Activated CD8-positive, alpha-beta memory T cell treated with anti-CD3 and anti-CD28 coated beads for 24 hours (primary cell): ENCODE data around the gene CSF1R.

Experiments used
- DNase-seq: peaks from one replicate; pipeline ENCODE4 v3.0.0-alpha.2; 2020

Gene CSF1R

GRCh38 chr5:150120617-150121447 is 34.5 kb upstream of the CSF1R start:
- DNase-seq, result no peak

- DNase-seq, result no peak
Observed at GRCh38 chr5:150120062-150120441, 33.7 kb upstream of the CSF1R start.

GRCh38 chr5:150119421-150120061 is 33.2 kb upstream of the CSF1R start:
- DNase-seq, result no peak

- DNase-seq, result no peak
Observed at GRCh38 chr5:150118561-150119229, 32.3 kb upstream of the CSF1R start.

GRCh38 chr5:150117945-150118560 is 31.7 kb upstream of the CSF1R start:
- DNase-seq, result no peak

- DNase-seq, result no peak
Observed at GRCh38 chr5:150116667-150117400, 30.5 kb upstream of the CSF1R start.

- peak; percentile 21 for DNase-seq
Observed at GRCh38 chr5:150114773-150115408, 28.5 kb upstream of the CSF1R start.

- peak; percentile 47 for DNase-seq
Observed at GRCh38 chr5:150114102-150114641, 27.8 kb upstream of the CSF1R start.

- DNase-seq, result peak; percentile 24
Observed at GRCh38 chr5:150113047-150113744, 26.8 kb upstream of the CSF1R start.

GRCh38 chr5:150112201-150113046 is 26.1 kb upstream of the CSF1R start:
- DNase-seq, result no peak

- DNase-seq, result no peak
Observed at GRCh38 chr5:150111122-150111521, 24.8 kb upstream of the CSF1R start.

- DNase-seq, result no peak
Observed at GRCh38 chr5:150109921-150110320, 23.6 kb upstream of the CSF1R start.

GRCh38 chr5:150108711-150109514 is 22.6 kb upstream of the CSF1R start:
- DNase-seq, result no peak

GRCh38 chr5:150107909-150108447 is 21.6 kb upstream of the CSF1R start:
- no peak for DNase-seq

GRCh38 chr5:150106674-150107426 is 20.5 kb upstream of the CSF1R start:
- no peak for DNase-seq

GRCh38 chr5:150105928-150106615 is 19.7 kb upstream of the CSF1R start:
- DNase-seq, result no peak

GRCh38 chr5:150104550-150104870 is 18.2 kb upstream of the CSF1R start:
- DNase-seq, result no peak
